HG03558 (cell line): ENCODE measurements around the gene AIG1.

Experiments
- ATAC-seq: cut with Tn5 transposase; IDR thresholded peaks from one replicate; pipeline ENCODE4 v1.9.1; 2021; ENCODE audit warnings: moderate number of reproducible peaks; ENCODE audit not compliant: unreplicated experiment; ENCODE audit errors: extremely low read depth

The AIG1 gene

DNA sequence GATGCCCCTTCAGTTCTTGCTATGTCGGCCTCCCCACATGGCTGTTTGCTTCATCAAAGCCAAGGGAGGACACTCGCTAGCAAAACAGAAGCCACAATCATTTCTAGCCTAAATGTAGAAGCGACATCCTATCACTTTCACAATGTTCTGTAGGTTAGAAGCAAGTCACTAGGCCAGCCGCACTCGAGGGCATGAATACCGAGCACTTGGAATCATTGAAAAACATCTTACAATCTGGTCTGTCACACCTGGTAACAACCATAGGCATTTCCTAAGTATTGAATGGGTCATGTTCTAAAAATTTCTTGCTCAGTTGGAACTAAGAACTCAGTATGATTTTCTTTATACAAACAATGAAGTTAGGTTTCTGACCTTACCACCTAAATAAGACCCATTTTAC is 192.3 kb downstream of the AIG1 start:
- no peak for ATAC-seq

DNA sequence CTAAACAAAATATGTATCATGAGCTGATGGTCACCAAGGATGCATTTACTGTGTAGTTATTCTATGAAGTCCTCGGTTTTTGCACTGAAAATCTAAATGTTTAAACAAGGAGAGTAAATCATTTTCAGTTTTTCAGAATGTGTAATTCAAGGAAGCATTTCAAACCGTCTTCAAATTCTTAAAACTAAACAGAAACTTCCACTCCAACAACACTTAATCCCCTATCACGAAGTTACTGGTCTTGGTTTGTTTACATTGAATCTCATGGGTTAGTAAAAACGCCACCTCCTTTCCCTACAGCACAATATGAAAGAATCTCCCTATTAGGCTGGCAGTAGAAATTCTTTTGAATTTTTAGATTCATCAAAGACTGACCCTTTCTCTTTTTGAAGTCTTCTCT is 192.9 kb downstream of the AIG1 start:
- no peak for ATAC-seq

DNA sequence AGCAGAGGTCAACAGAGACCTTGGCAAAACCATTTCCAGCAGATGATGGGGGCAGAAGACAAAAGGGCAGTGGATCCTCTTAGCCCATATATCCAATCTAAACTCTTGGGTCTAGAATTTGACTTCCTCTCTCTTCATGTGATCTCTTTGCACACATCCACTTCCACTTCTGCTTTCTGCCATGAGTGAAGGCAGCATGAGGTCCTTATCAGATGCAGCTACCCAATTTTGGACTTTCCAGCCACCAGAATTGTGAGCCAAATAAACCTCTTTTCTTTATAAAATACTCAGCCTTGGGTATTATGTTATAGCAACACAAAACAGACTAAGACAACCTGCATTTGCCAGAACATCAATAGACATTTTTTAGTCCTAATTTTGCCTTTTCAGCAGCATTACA is 198.3 kb downstream of the AIG1 start:
- no peak for ATAC-seq

DNA sequence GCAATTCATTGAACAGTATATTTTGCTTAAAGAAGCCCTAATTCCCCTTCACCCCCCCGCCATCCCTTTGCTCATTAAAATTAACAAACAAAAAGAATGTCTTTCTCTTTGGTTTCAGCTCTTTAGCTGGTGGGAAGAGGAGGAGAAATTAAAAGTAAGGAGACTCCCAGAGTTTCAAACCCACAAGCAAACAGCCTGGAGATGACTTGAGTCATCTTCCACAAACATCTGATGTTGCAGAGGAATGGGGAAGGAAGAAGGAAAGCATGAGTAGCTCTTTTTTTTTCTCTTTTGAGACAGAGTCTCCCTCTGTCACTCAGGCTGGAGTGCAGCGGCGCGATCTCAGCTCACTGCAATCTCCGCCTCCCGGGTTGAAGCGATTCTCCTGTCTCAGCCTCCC is 200.2 kb downstream of the AIG1 start:
- no peak for ATAC-seq

DNA sequence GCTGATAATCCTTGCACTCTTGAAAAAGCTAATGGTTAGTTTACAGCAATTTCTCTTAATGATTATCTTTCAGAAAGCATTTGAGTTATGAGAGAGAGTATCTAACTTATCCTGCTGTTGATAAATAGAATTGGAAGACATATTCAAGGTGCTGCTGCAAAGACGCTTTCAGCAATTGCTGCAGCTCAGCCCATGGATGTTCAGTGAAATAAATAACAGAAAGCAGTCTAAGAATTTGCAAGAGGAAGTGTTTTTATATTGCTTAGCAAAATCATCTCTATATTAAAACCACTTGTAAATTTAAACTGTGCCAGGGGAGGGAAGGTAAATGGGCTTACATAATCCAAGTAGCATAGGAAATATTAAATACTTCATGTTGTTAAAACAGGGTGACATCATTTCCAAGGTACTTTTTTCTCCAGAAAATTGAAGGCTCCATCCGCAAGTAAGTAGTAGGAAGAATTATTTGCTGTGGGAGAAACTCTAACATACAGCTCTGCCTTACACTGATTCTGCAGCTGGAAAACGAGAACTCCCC is 201.3 kb downstream of the AIG1 start:
- no peak for ATAC-seq

DNA sequence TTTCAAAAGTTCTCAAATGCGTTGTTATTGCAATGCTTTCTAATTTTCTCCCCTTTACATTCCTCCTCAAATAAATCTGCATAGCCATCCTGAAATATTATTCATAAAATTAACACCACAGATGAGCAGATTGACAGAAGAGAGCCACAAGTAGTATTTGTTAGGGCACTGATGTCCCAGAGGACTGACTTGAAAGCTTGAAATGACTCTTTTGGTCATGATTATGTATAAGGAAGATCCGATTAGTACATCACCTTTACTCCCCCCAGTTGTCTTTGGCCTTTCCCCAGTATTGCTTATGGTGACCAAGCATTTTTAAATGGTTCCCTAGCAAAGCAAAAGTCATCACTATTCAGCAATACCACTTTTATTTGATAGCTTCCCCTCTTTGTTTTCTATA is 202.2 kb downstream of the AIG1 start:
- ATAC-seq = no peak

DNA sequence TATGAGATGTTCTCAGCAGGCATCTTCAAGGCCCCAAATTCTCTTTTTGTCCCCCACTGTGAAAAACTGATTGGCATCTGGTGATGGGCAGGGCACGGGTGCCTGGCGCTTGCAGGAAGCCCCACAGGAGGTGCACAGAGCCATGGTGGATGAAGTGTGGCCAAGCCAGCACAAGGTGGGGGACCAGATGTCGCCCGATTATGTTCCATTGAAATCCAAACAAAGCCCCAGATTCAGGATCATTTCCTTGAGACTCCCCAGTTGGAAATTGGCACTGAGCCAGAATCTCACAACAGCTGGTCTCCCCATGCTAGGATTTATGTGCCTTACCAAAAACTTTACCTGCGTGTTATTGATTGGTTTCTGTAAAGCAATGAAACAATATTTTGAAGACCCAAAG is 203.7 kb downstream of the AIG1 start:
- no peak for ATAC-seq

DNA sequence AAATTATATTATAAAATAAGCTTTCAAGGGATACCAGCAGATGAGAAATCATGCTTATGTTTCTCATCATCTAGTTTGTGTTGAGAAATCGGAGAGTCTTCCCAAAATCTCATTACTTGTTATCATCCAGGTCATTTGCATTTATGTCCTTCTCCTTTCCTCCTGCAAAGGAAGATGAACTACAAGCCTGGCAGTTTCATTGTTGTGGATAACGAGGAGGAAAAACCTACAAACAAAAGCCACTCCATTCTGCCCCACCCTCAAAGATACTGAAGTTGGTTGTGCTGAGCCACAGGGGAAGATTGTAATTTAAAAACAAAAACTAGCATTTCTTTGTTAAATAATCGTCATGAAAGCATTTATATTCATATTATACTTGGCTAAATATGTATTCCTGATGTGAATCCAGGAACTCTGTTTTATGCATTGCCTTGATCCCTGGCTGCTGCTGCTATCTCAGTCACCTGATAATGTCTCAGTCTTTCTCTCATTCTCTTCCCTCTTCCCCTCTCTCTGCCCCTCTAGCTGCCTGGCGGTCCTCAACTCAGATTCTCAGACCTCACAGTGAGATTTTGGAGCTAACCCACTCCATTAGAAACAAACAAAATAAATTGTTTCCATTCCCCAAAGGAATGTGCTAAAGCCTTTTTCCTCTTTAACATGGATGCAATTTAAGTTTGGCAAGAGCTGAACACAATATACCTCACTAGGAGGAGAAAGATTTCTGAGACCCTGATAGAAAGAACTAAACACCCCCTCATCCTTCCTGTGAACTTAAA is 204.5 kb downstream of the AIG1 start:
- ATAC-seq = no peak

DNA sequence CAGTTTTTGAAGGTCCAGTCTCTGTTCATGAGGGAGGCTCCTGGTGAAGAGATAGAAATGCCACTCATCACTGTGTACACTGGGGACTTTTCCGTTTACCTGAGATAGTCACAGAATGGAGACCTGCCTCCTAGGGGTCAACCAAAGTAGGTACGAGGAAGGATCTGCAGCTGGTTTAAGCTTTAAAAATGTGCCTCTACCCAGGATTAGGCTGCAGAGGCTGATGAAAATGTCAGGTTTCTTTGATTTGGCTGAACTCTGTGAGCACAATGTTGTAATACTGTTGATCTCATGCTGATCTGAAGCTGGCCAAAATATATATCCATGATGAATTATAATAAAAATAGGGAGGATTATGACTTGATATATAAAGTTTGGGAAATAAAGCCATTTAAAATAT is 207.1 kb downstream of the AIG1 start:
- no peak for ATAC-seq

DNA sequence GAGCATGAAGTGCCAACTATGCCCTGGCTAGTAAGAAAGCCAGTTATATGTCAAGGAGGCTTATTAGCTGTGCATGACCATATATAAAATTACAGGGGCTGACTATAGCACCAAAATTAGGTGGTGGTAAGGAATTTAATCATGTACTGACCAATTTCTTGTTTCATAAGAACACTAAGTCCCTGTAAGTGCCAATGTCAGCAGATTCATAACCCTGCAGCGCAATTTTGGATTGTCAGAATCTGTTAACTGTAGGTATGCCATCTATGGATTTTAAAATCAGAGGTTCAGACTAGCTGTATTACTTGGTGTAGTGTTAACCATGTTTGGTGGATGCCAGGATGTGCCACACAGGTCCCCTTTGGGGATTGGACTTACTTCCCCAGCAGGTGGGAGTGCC is 207.8 kb downstream of the AIG1 start:
- ATAC-seq = no peak

DNA sequence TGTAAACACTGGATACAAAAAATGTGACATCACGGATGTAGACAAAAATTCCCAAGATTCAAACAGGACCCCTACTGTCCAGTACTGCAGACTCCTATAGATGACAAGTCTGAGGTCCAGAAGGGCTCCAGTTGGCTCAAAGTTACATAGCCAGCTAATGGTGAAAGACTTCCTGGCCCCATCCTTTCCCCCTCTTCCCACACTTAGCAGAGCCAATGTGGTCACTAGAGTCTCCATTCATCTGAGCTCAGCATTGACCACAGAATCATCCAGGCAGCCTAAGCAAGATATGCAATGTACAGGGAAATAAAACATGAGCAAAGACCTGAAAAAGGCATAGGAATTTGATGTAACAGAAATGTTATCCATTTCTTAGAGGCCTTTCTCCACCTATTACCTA is 209.3 kb downstream of the AIG1 start:
- ATAC-seq = no peak

DNA sequence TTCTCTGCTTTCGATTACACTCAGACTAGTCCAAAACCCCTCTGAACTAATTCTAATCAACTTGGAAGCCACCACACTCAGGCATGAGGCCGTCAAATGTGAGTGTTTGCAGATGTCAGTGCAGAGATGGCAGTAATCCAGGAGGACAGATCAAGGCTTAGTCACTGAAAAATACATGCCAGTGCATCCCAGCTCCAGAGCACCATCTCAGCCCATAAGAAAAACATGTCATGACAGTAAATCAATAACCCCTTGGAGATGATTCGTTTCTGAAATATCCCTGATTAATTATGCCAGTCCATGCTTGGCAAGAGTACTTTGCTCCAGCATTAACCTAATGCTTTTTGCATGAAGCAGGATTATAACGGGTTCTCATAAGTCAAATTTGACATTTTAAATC is 210.3 kb downstream of the AIG1 start:
- ATAC-seq = no peak

DNA sequence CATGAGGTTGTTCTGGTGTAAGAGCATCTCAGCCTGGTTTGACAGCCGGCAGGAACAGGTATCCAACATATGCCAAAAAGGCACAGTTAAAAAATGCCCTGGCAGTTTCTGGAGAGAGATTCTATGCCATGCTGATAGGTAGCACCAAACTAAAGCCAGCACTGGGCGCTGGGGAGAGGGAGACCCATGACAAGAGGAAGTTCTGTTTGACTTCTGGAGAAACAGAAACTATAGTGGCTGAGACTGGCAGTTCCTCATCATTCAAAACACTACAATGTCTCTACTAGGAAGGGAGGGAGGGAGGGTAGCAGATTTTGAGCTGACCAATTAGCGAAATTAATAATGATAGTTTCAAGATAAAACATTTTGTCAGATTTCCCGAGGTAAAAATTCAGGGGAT is 215.7 kb downstream of the AIG1 start:
- peak; percentile 97 for ATAC-seq

DNA sequence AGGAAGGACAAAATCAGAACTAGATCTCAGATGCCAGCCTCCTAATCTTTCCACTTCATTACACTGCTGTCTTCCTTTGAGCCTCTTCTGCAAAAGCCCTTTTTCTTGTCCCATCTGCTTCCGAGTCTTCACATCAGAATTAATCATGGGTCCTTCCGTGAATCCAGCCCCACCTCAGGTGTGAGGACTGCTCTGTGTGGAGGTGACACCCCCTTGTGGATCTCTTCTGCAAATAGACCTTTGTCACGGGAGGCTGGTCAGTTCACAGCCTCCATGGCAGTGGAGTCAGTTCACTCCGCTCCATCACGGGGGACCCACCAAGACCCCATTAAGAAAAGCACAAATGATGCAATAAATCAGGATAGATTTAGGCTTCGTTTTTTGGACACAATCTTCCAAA is 218.7 kb downstream of the AIG1 start:
- no peak for ATAC-seq

DNA sequence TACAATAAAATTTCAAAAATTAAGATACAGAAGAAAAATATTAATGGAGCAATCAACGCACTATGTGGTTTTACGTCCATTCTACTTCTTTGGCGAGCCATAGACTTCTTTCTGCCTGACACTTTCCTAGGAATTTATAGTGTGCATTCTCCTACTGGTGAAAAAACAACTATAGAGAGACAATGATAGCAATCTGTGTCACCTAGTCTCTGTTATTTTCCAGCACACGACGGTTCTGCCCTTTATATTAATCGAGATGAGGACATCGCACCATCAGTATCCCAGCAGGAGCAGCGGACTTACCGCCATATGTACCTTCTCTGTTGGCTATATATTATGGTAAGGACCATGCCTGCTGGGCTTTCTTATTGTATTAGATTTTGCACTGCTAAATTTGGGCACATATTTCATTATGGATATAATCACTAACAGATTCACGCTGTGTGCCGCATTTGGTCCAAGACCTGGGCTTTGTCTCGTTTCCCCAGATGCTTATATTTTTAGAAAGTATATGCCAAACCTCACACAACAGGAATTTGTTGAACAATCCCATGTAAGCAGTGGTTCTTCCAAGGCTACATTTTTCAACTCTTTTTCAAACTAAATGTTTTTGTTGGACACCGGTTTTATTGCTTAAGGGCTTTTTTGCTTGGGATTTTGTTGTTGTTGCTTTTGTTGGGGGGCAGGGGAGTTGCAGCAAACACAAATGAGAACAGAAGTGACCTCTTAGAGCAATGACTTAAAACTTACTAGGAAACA is 223.4 kb downstream of the AIG1 start:
- ATAC-seq = no peak

DNA sequence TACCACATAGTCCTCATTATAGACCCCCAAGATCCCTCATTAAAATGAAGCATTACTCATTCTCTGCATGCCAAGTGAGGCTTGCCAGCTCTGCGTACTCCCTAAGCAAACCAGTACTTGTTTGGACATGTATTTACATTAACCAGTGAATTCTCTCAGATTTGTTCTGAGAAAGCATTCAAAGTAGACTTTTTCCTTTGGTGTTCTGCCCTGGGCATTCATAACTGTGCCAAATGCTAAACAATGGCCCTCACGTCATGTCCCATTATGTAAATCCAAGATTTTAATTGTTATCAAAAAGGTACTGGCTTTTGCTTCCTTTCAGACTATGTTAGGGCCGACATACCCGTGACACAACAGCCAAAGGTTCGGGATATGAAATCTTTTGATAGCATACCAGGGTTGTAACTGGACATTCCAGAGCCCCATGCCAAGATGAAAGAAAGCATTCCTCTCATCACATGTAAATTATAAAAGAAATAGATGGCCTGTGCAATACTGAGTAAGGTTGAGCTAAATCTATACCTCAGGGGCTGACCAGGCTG is 225.6 kb downstream of the AIG1 start:
- no peak for ATAC-seq

DNA sequence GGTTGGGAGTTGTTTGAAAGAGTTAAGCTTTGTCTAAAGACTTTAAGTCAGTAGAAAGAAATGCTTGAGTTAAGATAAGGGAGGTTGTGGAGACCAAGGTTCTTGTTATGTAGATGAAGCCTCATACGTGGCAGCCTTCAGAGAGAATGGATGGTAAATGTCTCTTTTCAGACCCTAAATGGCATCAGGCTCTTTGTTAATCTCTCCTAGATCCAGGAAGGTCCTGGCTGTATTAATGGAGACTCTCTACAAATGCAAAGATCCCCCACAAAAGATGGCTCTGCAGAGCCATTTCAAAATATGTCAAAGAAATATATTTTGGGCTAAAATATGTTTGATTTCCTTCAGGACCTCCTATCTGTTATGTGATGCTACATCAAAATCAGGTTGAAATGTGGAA is 228.2 kb downstream of the AIG1 start:
- no peak for ATAC-seq

DNA sequence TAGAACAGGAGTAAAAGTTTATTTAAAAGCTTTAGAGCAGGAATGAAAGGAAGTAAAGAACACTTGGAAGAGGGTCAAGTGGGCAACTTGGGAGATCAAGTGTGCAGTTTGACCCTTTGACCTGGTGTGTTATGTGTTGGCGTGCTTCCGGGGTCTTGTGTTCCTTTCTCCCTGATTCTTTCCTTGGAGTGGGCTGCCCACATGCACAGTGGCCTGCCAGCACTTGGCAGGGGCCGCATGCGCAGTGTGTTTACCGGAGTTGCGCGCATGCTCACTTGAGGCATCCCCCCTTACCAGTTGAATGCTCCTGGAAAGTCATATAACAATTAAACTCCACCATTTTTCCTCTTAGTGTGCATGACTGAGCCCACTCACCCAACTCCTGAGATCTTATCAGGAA is 229.5 kb downstream of the AIG1 start:
- ATAC-seq = no peak

DNA sequence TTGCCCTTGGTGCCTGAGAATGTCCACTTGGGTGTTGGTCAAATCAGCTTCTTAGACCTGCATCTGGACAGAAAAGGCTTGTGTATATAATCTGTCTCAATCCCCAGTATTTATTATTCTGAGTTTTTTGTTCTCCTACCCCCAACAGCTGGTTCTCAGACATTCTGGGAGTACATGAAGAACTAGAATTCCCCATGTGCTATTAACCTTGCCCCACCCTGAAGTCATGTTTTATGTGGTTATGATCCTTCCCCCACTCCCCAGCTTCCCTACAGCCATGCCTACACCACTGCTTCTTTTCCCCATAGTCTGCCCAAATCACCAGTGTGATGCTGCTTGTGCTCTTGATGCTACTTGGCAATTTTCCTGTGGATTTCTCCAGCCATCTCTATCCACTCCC is 232.8 kb downstream of the AIG1 start:
- no peak for ATAC-seq

DNA sequence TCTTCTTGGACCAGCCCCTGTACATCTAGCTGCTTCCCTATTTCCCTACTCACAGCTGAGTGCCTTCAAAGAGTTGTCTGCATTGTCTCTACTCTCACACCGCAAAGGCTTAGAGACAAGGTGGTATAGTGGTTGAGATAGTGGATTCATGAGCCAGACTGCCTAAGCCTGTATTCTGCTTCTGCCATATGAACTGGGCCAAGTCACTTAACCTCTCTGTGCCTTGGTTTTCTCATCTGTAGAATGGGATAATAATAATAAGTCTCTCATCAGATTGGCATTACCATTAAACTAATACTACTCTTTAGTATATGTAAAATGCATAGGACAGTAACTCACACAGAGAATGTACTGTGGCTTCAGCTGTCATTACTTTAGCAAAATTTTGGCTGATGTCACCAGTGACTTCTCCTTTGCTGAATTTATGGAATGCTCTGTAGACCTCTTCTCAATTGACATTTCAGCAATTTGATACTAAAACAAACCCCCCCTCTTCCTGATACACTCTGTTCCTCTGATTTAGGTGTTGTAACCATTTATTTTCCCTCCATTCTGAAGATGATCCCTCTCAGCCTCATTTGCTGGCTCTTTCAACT is 233.7 kb downstream of the AIG1 start:
- no peak for ATAC-seq

DNA sequence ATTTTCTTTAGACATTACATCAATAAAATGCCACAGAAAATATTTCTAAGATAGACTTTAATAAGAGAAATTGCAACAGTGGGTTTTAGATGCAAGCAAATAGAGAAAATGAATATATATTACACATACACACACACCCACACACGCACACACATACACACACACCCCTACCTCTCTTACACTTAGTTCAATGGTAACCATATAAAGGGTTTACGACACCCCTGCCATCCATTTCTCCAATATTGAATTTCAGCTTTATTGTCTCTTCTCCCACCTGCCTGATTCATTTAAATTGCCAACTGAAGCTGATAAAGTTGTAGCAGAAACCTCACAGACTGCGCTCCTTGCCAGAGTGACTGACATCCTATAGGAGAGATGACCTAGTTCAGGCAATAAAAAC is 235.2 kb downstream of the AIG1 start:
- ATAC-seq = no peak
